Jurkat, Clone E6-1 (cell line): ENCODE measurements around the gene USP24.
A peak's percentile ranks its signal among the peaks of the same experiment; 100 is the strongest.

Source experiments
- DNase-seq: peaks from one replicate; pipeline ENCODE4 v3.0.0-alpha.2; 2011; ENCODE audit warnings: low read depth, low spot score
- H3K4me3 ChIP-seq: 2 replicates; pipeline ENCODE4 v1.5.1; 2011; ENCODE audit warnings: mild to moderate bottlenecking, low read length, control low read depth, moderate library complexity

Gene USP24

GRCh38 chr1:55172687-55173086, 42.5 kb downstream of the USP24 start:
- DNase-seq = no peak
- H3K4me3 ChIP-seq = no peak overlapping the region

GRCh38 chr1:55172272-55172671, 42.9 kb downstream of the USP24 start:
- DNase-seq = no peak
- no peak overlapping the region for H3K4me3 ChIP-seq

GRCh38 chr1:55171694-55172093, 43.5 kb downstream of the USP24 start:
- no peak for DNase-seq
- no peak overlapping the region for H3K4me3 ChIP-seq

- no peak for DNase-seq
- no peak overlapping the region for H3K4me3 ChIP-seq
These were observed 44.7 kb downstream of the USP24 start for GRCh38 chr1:55170426-55170825.

GRCh38 chr1:55169126-55169525, 46.0 kb downstream of the USP24 start:
- no peak overlapping the region for H3K4me3 ChIP-seq
- DNase-seq = no peak

- no peak overlapping the region for H3K4me3 ChIP-seq
- DNase-seq = no peak
These were observed 46.8 kb downstream of the USP24 start for GRCh38 chr1:55168353-55168752.

GRCh38 chr1:55167224-55167871, 47.8 kb downstream of the USP24 start:
- no peak overlapping the region for H3K4me3 ChIP-seq
- no peak for DNase-seq

- DNase-seq = no peak
- no peak overlapping the region for H3K4me3 ChIP-seq
These were observed 50.3 kb downstream of the USP24 start for GRCh38 chr1:55164906-55165305.

- no peak overlapping the region for H3K4me3 ChIP-seq
- DNase-seq = no peak
These were observed 55.6 kb downstream of the USP24 start for GRCh38 chr1:55159571-55159970.

GRCh38 chr1:55156608-55157007, 58.6 kb downstream of the USP24 start:
- no peak overlapping the region for H3K4me3 ChIP-seq
- no peak for DNase-seq

GRCh38 chr1:55156093-55156492, 59.1 kb downstream of the USP24 start:
- H3K4me3 ChIP-seq = no peak overlapping the region
- no peak for DNase-seq

GRCh38 chr1:55155522-55155921, 59.6 kb downstream of the USP24 start:
- H3K4me3 ChIP-seq = no peak overlapping the region
- peak; percentile 23 for DNase-seq

- DNase-seq = no peak
- H3K4me3 ChIP-seq = no peak overlapping the region
These were observed 60.5 kb downstream of the USP24 start for GRCh38 chr1:55154616-55155015.

- DNase-seq = no peak
These were observed 62.1 kb downstream of the USP24 start for GRCh38 chr1:55153031-55153430.

GRCh38 chr1:55150880-55151588, 64.1 kb downstream of the USP24 start:
- no peak for DNase-seq
- no peak overlapping the region for H3K4me3 ChIP-seq

More at GRCh38 chr1:55153031-55153430, 62.1 kb downstream of the USP24 start:
- no peak overlapping the region for H3K4me3 ChIP-seq

GRCh38 chr1:55148676-55149075, 66.5 kb downstream of the USP24 start:
- no peak for DNase-seq
- H3K4me3 ChIP-seq = no peak overlapping the region

- no peak for DNase-seq
- no peak overlapping the region for H3K4me3 ChIP-seq
These were observed 67.6 kb downstream of the USP24 start for GRCh38 chr1:55147524-55147923.

GRCh38 chr1:55146781-55147180, 68.4 kb downstream of the USP24 start:
- DNase-seq = no peak
- H3K4me3 ChIP-seq = no peak overlapping the region

- no peak for DNase-seq
- H3K4me3 ChIP-seq = no peak overlapping the region
These were observed 70.3 kb downstream of the USP24 start for GRCh38 chr1:55144886-55145285.

GRCh38 chr1:55143684-55144083, 71.5 kb downstream of the USP24 start:
- no peak overlapping the region for H3K4me3 ChIP-seq
- DNase-seq = no peak
